Measurements from ENCODE around the gene ANAPC2. TPM values are rescaled to one million over a fixed set of nuclear protein-coding genes. Genes with fewer than 3 reads are reported as not detected.

The ANAPC2 gene
- total RNA-seq, 1 experiment from 2014 or later, result 95.4 TPM

GRCh38 chr9:137234055-137234697, 45.8 kb upstream of the ANAPC2 start:
- CTCF ChIA-PET, result interaction anchor here (0.7 kb wide), 1 partner anchor 108 kb away, joined by 4 read pairs; no protein-coding TSS in a partner anchor
- Histone ChIP-seq H3K27me3 (ENCODE audit: insufficient read depth, low read depth) (no peaks in the 10 kb centered on the region), H3K36me3 (ENCODE audit: low read depth) (no peaks in the 10 kb centered on the region), H4K20me1 (ENCODE audit: insufficient read depth) (no peaks in the 10 kb centered on the region; the same call in 1 of the 2 replicates), H3K4me3 (no peak overlapping the region), H3F3A (ENCODE audit: insufficient read depth, low read depth) (no peaks in the 10 kb centered on the region), H3K79me2 (ENCODE audit: low read depth) (peaks cover 21% of the 10 kb centered on the region), H3K4me2 (no peak overlapping the region), H3K9me3 (ENCODE audit: insufficient read depth, low read depth) (no peaks in the 10 kb centered on the region), H3K4me1 (replicated peaks; ENCODE audit: insufficient read depth) (peaks cover 19% of the 10 kb centered on the region), H3K27ac (no peak overlapping the region), H2AFZ (no peak overlapping the region), H3K9me2 (ENCODE audit: insufficient read depth) (no peaks in the 10 kb centered on the region)
- no TSS peak for BruUV-seq (replicated peaks)
- intact Hi-C loops (cut with micrococcal nuclease; ENCODE audit: unreplicated experiment), result no loop called here
- DNase-seq, result no peak
- no peak for TF ChIP-seq CTCF (conservative IDR thresholded peaks at IDR 0.05)
- TF ChIP-seq EZH2 (IDR thresholded peaks at IDR 0.05; ENCODE audit: low read depth), result no peak
- POLR2A ChIA-PET (ENCODE audit: unreplicated experiment), result no interaction called here

- peaks cover 13% of the 10 kb centered on the region for H3K79me2 ChIP-seq (ENCODE audit: low read depth)
- POLR2A ChIA-PET (ENCODE audit: unreplicated experiment), result interaction anchor here (0.7 kb wide), 1 partner anchor 31 kb away, joined by 3 read pairs; no protein-coding TSS in a partner anchor
- no peak for DNase-seq
- H3K36me3 ChIP-seq (ENCODE audit: low read depth), result no peaks in the 10 kb centered on the region
- no peaks in the 10 kb centered on the region for H3K27me3 ChIP-seq (ENCODE audit: insufficient read depth, low read depth)
- no peaks in the 10 kb centered on the region for H3K9me2 ChIP-seq (ENCODE audit: insufficient read depth)
- H3K4me2 ChIP-seq, result no peak overlapping the region
- BruUV-seq (replicated peaks), result no TSS peak
- intact Hi-C loops (cut with micrococcal nuclease; ENCODE audit: unreplicated experiment), result no loop called here
- no peaks in the 10 kb centered on the region for H3K9me3 ChIP-seq (ENCODE audit: insufficient read depth, low read depth)
- peaks cover 19% of the 10 kb centered on the region for H3K4me1 ChIP-seq (replicated peaks; ENCODE audit: insufficient read depth)
- H3F3A ChIP-seq (ENCODE audit: insufficient read depth, low read depth), result no peaks in the 10 kb centered on the region
- CTCF ChIA-PET, result no interaction called here
- H3K4me3 ChIP-seq, result no peak overlapping the region
- H2AFZ ChIP-seq, result no peak overlapping the region
- no peak overlapping the region for H3K27ac ChIP-seq
- TF ChIP-seq CTCF (conservative IDR thresholded peaks at IDR 0.05) (no peak), EZH2 (IDR thresholded peaks at IDR 0.05; ENCODE audit: low read depth) (no peak)
- no peaks in the 10 kb centered on the region; the same call in 1 of the 2 replicates for H4K20me1 ChIP-seq (ENCODE audit: insufficient read depth)
These were observed 45.0 kb upstream of the ANAPC2 start for GRCh38 chr9:137233143-137233980.

- intact Hi-C loops (cut with micrococcal nuclease; ENCODE audit: unreplicated experiment), result no loop called here
- Histone ChIP-seq H4K20me1 (ENCODE audit: insufficient read depth) (no peaks in the 10 kb centered on the region; the same call in 1 of the 2 replicates), H3F3A (ENCODE audit: insufficient read depth, low read depth) (peaks cover 1% of the 10 kb centered on the region; the same call in 1 of the 2 replicates), H3K9me2 (ENCODE audit: insufficient read depth) (no peaks in the 10 kb centered on the region), H3K27ac (no peak overlapping the region), H3K4me3 (no peak overlapping the region), H3K36me3 (ENCODE audit: low read depth) (no peaks in the 10 kb centered on the region), H3K27me3 (ENCODE audit: insufficient read depth, low read depth) (no peaks in the 10 kb centered on the region), H3K4me1 (replicated peaks; ENCODE audit: insufficient read depth) (peaks cover 24% of the 10 kb centered on the region), H3K79me2 (ENCODE audit: low read depth) (peaks cover 8% of the 10 kb centered on the region), H3K9me3 (ENCODE audit: insufficient read depth, low read depth) (no peaks in the 10 kb centered on the region), H2AFZ (no peak overlapping the region), H3K4me2 (no peak overlapping the region)
- TF ChIP-seq EZH2 (IDR thresholded peaks at IDR 0.05; ENCODE audit: low read depth) (no peak), CTCF (conservative IDR thresholded peaks at IDR 0.05) (no peak)
- CTCF ChIA-PET, result no interaction called here
- POLR2A ChIA-PET (ENCODE audit: unreplicated experiment), result no interaction called here
- DNase-seq, result no peak
- no TSS peak for BruUV-seq (replicated peaks)
These were observed 44.1 kb upstream of the ANAPC2 start for GRCh38 chr9:137232510-137232909.

Measured in PC-9 (cell line).